Central memory CD4-positive, alpha-beta T cell (primary cell): ENCODE results near the gene ZNF655.
"Not testable (repeated sequence)": the region's sequence is repeated elsewhere in the genome, so short reads cannot be mapped to it uniquely, and the experiment has no call there.

Experiments
- DNase-seq: peaks from one replicate; pipeline ENCODE4 v3.0.0; 2022
- total RNA-seq, 3 experiments: gene quantifications; one replicate each; lab custom pipeline; 2026; lab: John Stamatoyannopoulos, UW

ZNF655 gene
- 116 to 280 (median 230) reads per million in 3 experiments for total RNA-seq

- peak; percentile 91 for DNase-seq
These were observed at the start of gene ZNF655 for GRCh38 chr7:99558306-99559174. ZNF655 (plus strand) TSS chr7:99558642; CDS start chr7:99560560, 1,918 bp downstream.

- DNase-seq, result no peak
These were observed 44.4 kb upstream of the ZNF655 start for GRCh38 chr7:99514050-99514449.

- no peak for DNase-seq
These were observed 37.0 kb upstream of the ZNF655 start for GRCh38 chr7:99521399-99521798.

- DNase-seq, result no peak
These were observed 32.6 kb upstream of the ZNF655 start for GRCh38 chr7:99525713-99526440.

- DNase-seq, result no peak
These were observed 27.1 kb upstream of the ZNF655 start for GRCh38 chr7:99531354-99531765.

- no peak for DNase-seq
These were observed 22.8 kb upstream of the ZNF655 start for GRCh38 chr7:99535667-99536066.

GRCh38 chr7:99539213-99539811, 19.1 kb upstream of the ZNF655 start:
- no peak for DNase-seq

GRCh38 chr7:99540542-99540941, 17.9 kb upstream of the ZNF655 start:
- DNase-seq, result no peak

- DNase-seq, result no peak
These were observed 17.2 kb upstream of the ZNF655 start for GRCh38 chr7:99541212-99541611.

- DNase-seq, result no peak
These were observed 15.3 kb upstream of the ZNF655 start for GRCh38 chr7:99543081-99543671.

- no peak for DNase-seq
These were observed 14.5 kb upstream of the ZNF655 start for GRCh38 chr7:99543916-99544315.

GRCh38 chr7:99545308-99545707, 13.1 kb upstream of the ZNF655 start:
- not testable (repeated sequence) for DNase-seq

- DNase-seq, result not testable (repeated sequence)
These were observed 8.9 kb upstream of the ZNF655 start for GRCh38 chr7:99549545-99549944.

- no peak for DNase-seq
These were observed 7.1 kb upstream of the ZNF655 start for GRCh38 chr7:99551334-99551733.

- DNase-seq, result peak; percentile 78
These were observed 6.5 kb upstream of the ZNF655 start, which contains the start of gene FAM200A for GRCh38 chr7:99551767-99552463. FAM200A (minus strand) TSS chr7:99552114; CDS start chr7:99548407, 3,707 bp downstream.

- DNase-seq, result no peak
These were observed 5.4 kb upstream of the ZNF655 start for GRCh38 chr7:99553039-99553438.

GRCh38 chr7:99554939-99555338, 3.5 kb upstream of the ZNF655 start:
- no peak for DNase-seq

- no peak for DNase-seq
These were observed 1.2 kb upstream of the ZNF655 start for GRCh38 chr7:99557196-99557607.

- DNase-seq, result no peak
These were observed 519 bp upstream of the ZNF655 start for GRCh38 chr7:99557940-99558305.

GRCh38 chr7:99559175-99559915, 903 bp downstream of the ZNF655 start:
- DNase-seq, result no peak
